Subcutaneous adipose tissue (tissue), 4 donors: ENCODE results near the gene RAP2A. TPM values are rescaled to one million over a fixed set of nuclear protein-coding genes. Genes with fewer than 3 reads are reported as not detected.

Source experiments
- small RNA-seq: library from RNA; depleted of rRNA; stranded (forward); fragments of <200 nt; gene quantifications from one replicate; pipeline ENCODE3, GENCODE V24; 2016
- total RNA-seq, 4 donors: library from RNA; depleted of rRNA; stranded (reverse); fragments of >200 nt; gene quantifications; one replicate each; pipeline ENCODE4 v1.1.0, GENCODE V29; 2016
- TF ChIP-seq, protein P1 (sequence below): fragments of 450-650 bp; IDR thresholded peaks from one replicate; pipeline ENCODE4 v1.5.1; 2016; ENCODE audit warnings: low read depth, mild to moderate bottlenecking, control low read depth, antibody characterized with exemption, moderate library complexity

RAP2A gene
- total RNA-seq, 4 donors from 2014 or later: 27.1 to 55.1 (median 45.4) TPM

DNA sequence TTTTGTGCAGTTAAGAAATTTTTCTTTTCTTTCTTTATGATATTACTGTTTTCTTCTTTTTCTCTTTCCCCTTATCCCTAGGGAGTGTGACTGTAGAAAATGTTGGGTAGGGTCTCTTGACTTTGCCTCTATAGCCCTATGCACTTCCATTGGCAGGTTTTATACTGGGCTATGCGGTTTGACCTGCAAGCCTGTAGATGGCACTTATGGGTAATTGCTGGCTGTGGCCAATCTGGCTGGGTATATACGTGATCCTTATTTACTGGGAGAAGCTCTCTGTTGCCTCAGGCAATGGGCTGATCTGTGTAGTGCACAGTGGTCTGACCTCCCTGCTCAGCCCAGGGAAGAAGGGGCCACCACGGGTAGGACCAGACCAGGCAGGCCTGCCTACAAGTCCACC lies 78.8 kb downstream of the RAP2A start:
- TF ChIP-seq, protein P1, sequence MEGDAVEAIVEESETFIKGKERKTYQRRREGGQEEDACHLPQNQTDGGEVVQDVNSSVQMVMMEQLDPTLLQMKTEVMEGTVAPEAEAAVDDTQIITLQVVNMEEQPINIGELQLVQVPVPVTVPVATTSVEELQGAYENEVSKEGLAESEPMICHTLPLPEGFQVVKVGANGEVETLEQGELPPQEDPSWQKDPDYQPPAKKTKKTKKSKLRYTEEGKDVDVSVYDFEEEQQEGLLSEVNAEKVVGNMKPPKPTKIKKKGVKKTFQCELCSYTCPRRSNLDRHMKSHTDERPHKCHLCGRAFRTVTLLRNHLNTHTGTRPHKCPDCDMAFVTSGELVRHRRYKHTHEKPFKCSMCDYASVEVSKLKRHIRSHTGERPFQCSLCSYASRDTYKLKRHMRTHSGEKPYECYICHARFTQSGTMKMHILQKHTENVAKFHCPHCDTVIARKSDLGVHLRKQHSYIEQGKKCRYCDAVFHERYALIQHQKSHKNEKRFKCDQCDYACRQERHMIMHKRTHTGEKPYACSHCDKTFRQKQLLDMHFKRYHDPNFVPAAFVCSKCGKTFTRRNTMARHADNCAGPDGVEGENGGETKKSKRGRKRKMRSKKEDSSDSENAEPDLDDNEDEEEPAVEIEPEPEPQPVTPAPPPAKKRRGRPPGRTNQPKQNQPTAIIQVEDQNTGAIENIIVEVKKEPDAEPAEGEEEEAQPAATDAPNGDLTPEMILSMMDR: no peak

DNA sequence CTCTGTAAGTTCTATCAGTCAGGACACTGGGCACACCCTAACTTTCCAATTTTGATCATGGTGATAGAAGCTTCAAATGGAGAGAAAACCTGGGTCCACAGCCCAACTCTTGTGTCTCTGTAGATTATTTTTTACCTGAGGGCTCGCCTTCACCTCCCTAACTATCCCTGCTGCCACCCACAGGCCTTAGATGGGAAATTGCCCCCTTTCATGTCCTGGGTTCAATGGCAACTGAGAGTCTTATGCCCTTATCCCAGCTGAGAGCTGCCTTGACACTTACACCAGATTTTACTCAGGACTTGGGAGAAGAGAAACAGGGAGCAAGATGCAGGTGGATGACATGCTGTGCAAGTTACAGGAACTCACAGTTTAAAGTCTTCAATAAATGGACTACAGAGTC lies 81.7 kb downstream of the RAP2A start:
- TF ChIP-seq, protein P1: no peak

DNA sequence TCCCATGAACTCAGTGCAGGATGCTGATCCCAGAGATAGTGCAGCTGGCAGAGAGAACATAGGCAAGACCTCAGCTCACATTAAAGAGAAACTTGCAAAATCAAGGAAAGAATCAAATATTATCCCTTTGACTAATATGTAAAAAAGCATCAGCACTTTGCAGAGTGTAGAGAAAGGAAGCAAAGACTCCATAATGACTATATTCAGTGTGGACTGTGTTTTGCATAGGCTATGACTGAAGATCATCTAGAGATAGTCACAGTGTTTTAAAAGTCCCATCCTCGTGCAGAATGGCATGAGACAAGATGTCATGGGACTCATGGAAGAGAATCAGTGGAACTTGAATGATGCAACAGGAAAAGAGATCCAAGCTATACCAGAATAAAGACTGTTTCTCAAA lies 84.0 kb downstream of the RAP2A start:
- TF ChIP-seq, protein P1: no peak

Small RNA genes within 50 kb of the gene (small RNA-seq; reads per million reads assigned to genes)
- gene AL442067.1: not detected

Other genes with a start within 250 kb of the RAP2A start
- gene MBNL2, start 211.8 kb upstream of the RAP2A start, total RNA-seq: 100 to 1,000 TPM in 1 of 4 donors, 10 to 100 TPM in 3; 83.9 to 141 (median 91.2) TPM